ENCODE measurements around the gene ASPSCR1. TPM values are rescaled to one million over a fixed set of nuclear protein-coding genes. Genes with fewer than 3 reads are reported as not detected.

ASPSCR1 gene
- total and polyA plus RNA-seq, 2 of the 13 experiments (the other 11 are each of a cell fraction or from before 2014, with no cell fraction given): 274 to 314 TPM

GRCh38 chr17:82054351-82055022 lies 77.1 kb downstream of the ASPSCR1 start (continued):
- TF ChIP-seq, protein P1, sequence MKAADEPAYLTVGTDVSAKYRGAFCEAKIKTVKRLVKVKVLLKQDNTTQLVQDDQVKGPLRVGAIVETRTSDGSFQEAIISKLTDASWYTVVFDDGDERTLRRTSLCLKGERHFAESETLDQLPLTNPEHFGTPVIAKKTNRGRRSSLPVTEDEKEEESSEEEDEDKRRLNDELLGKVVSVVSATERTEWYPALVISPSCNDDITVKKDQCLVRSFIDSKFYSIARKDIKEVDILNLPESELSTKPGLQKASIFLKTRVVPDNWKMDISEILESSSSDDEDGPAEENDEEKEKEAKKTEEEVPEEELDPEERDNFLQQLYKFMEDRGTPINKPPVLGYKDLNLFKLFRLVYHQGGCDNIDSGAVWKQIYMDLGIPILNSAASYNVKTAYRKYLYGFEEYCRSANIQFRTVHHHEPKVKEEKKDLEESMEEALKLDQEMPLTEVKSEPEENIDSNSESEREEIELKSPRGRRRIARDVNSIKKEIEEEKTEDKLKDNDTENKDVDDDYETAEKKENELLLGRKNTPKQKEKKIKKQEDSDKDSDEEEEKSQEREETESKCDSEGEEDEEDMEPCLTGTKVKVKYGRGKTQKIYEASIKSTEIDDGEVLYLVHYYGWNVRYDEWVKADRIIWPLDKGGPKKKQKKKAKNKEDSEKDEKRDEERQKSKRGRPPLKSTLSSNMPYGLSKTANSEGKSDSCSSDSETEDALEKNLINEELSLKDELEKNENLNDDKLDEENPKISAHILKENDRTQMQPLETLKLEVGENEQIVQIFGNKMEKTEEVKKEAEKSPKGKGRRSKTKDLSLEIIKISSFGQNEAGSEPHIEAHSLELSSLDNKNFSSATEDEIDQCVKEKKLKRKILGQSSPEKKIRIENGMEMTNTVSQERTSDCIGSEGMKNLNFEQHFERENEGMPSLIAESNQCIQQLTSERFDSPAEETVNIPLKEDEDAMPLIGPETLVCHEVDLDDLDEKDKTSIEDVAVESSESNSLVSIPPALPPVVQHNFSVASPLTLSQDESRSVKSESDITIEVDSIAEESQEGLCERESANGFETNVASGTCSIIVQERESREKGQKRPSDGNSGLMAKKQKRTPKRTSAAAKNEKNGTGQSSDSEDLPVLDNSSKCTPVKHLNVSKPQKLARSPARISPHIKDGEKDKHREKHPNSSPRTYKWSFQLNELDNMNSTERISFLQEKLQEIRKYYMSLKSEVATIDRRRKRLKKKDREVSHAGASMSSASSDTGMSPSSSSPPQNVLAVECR (CRISPR knock-in tag; IDR thresholded peaks at IDR 0.05; ENCODE audit: borderline replicate concordance): 0 out of 2 replicates have a peak, but pooled peaks have one; percentile 9
- TF ChIP-seq HMG20B (CRISPR knock-in tag; conservative IDR thresholded peaks at IDR 0.05) (no peak), RBFOX2 (IDR thresholded peaks at IDR 0.05; ENCODE audit: low read depth, low read length) (peak; percentile 59), ZNF362 (CRISPR knock-in tag; IDR thresholded peaks at IDR 0.05; ENCODE audit: borderline replicate concordance) (no peak), ZNF225 (CRISPR knock-in tag; IDR thresholded peaks at IDR 0.05) (no peak), CBX1 (IDR thresholded peaks at IDR 0.05; ENCODE audit: low read depth) (no peak)
